Bone marrow (tissue), 2 donors: Measurements from ENCODE around the gene DHRS1.

ENCODE experiments used
- DNase-seq, 2 donors: peaks; one replicate each; lab custom pipeline; 2025; lab: John Stamatoyannopoulos, UW

The DHRS1 gene

GRCh38 chr14:24263848-24264247, 35.7 kb downstream of the DHRS1 start:
- DNase-seq: no peak

- DNase-seq: no peak
These were observed 36.5 kb downstream of the DHRS1 start, which contains the start of gene TGM1 for GRCh38 chr14:24262821-24263733. Gene TGM1 (minus strand): TSS chr14:24263177. CDS start chr14:24262352, 825 bp downstream.

GRCh38 chr14:24261969-24262327, 37.6 kb downstream of the DHRS1 start:
- DNase-seq: no peak

- no peak for DNase-seq
These were observed 38.2 kb downstream of the DHRS1 start for GRCh38 chr14:24261256-24261968.

GRCh38 chr14:24260780-24261157, 38.8 kb downstream of the DHRS1 start:
- no peak for DNase-seq

- DNase-seq: no peak
These were observed 39.4 kb downstream of the DHRS1 start for GRCh38 chr14:24260026-24260779.

- DNase-seq: no peak
These were observed 40.1 kb downstream of the DHRS1 start for GRCh38 chr14:24259282-24260025.

GRCh38 chr14:24258548-24259265, 40.9 kb downstream of the DHRS1 start:
- DNase-seq: no peak

- DNase-seq: no peak
These were observed 41.5 kb downstream of the DHRS1 start for GRCh38 chr14:24258119-24258518.

GRCh38 chr14:24256960-24257359, 42.6 kb downstream of the DHRS1 start:
- DNase-seq: no peak

GRCh38 chr14:24255931-24256711, 43.5 kb downstream of the DHRS1 start:
- DNase-seq: no peak

GRCh38 chr14:24255438-24255837, 44.1 kb downstream of the DHRS1 start:
- DNase-seq: no peak

- no peak for DNase-seq
These were observed 44.8 kb downstream of the DHRS1 start for GRCh38 chr14:24254630-24255392.

GRCh38 chr14:24253936-24254335, 45.6 kb downstream of the DHRS1 start:
- no peak for DNase-seq

GRCh38 chr14:24252289-24253124, 47.1 kb downstream of the DHRS1 start:
- no peak for DNase-seq

GRCh38 chr14:24251880-24252288, 47.7 kb downstream of the DHRS1 start:
- no peak for DNase-seq

GRCh38 chr14:24250354-24250753, 49.2 kb downstream of the DHRS1 start:
- DNase-seq: no peak

- DNase-seq: no peak
These were observed 50.2 kb downstream of the DHRS1 start for GRCh38 chr14:24249230-24250021.
